ENCODE data around the gene CLNK. TPM values are rescaled to one million over a fixed set of nuclear protein-coding genes. Genes with fewer than 3 reads are reported as not detected.

The CLNK gene
- total and polyA plus RNA-seq, 2 of the 13 experiments (the other 11 are each of a cell fraction or from before 2014, with no cell fraction given) = not detected

- TF ChIP-seq, protein P1, sequence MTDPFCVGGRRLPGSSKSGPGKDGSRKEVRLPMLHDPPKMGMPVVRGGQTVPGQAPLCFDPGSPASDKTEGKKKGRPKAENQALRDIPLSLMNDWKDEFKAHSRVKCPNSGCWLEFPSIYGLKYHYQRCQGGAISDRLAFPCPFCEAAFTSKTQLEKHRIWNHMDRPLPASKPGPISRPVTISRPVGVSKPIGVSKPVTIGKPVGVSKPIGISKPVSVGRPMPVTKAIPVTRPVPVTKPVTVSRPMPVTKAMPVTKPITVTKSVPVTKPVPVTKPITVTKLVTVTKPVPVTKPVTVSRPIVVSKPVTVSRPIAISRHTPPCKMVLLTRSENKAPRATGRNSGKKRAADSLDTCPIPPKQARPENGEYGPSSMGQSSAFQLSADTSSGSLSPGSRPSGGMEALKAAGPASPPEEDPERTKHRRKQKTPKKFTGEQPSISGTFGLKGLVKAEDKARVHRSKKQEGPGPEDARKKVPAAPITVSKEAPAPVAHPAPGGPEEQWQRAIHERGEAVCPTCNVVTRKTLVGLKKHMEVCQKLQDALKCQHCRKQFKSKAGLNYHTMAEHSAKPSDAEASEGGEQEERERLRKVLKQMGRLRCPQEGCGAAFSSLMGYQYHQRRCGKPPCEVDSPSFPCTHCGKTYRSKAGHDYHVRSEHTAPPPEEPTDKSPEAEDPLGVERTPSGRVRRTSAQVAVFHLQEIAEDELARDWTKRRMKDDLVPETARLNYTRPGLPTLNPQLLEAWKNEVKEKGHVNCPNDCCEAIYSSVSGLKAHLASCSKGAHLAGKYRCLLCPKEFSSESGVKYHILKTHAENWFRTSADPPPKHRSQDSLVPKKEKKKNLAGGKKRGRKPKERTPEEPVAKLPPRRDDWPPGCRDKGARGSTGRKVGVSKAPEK (CRISPR knock-in tag; IDR thresholded peaks at IDR 0.05; ENCODE audit: borderline replicate concordance) = no peak
- no peak for TF ChIP-seq CCDC6 (CRISPR knock-in tag; IDR thresholded peaks at IDR 0.05)
- no peak for TF ChIP-seq NKX3-1 (CRISPR knock-in tag; IDR thresholded peaks at IDR 0.05)
- TF ChIP-seq, protein P2, sequence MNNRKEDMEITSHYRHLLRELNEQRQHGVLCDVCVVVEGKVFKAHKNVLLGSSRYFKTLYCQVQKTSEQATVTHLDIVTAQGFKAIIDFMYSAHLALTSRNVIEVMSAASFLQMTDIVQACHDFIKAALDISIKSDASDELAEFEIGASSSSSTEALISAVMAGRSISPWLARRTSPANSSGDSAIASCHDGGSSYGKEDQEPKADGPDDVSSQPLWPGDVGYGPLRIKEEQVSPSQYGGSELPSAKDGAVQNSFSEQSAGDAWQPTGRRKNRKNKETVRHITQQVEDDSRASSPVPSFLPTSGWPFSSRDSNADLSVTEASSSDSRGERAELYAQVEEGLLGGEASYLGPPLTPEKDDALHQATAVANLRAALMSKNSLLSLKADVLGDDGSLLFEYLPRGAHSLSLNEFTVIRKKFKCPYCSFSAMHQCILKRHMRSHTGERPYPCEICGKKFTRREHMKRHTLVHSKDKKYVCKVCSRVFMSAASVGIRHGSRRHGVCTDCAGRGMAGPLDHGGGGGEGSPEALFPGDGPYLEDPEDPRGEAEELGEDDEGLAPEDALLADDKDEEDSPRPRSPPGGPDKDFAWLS (CRISPR knock-in tag; IDR thresholded peaks at IDR 0.05; ENCODE audit: borderline replicate concordance) = no peak
- no peak for TF ChIP-seq SIX4 (CRISPR knock-in tag; IDR thresholded peaks at IDR 0.05)
- TF ChIP-seq SCMH1 (CRISPR knock-in tag; IDR thresholded peaks at IDR 0.05; ENCODE audit: borderline replicate concordance) = no peak
- no peak for TF ChIP-seq KDM5B (CRISPR knock-in tag; IDR thresholded peaks at IDR 0.05; ENCODE audit: borderline replicate concordance)
These were observed 94.8 kb downstream of the CLNK start (continued) for GRCh38 chr4:10589799-10590198.

DNA sequence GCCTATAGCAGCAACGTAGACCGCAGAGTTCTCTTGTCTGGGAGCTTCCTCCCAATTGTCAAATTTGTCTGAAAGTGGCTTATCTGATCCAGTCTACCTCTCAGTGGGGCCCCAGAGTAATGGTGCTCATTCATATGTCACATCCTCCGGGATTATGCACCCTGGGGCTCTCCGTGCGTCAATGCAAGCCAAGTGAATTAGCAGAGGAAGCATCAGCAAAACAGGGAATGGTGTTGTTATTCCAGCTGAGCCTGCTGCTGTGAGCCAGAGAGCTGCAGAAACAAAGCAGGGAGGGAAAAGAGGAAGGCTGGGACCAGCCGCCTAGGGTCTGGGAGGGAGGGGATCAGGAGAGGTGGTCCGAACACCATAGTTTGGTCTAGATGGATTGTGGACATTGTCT, 95.2 kb downstream of the CLNK start:
- DNase-seq (ENCODE audit: low spot score) = no peak
- Histone ChIP-seq H3K27me3 (ENCODE audit: control insufficient read depth in 1 of 2, insufficient read depth in 2 of 2, low read length in 2 of 2) (0 out of 5 replicates have a peak, but pooled peaks cover 0 to 1% of the 10 kb centered on the region in 2 experiments), H3K27ac (ENCODE audit: extremely low read length, insufficient read depth, low read length) (no peak overlapping the region), H3K9me3 (ENCODE audit: low read length) (no peaks in the 10 kb centered on the region), H2AFZ (ENCODE audit: low read length) (no peak overlapping the region), H3K9ac (ENCODE audit: insufficient read depth, low read depth, low read length) (no peak overlapping the region), H4K20me1 (ENCODE audit: insufficient read depth, low read length) (no peaks in the 10 kb centered on the region), H3K36me3 (replicated peaks in 1 of 2; ENCODE audit: control insufficient read depth in 1 of 2, insufficient read depth in 2 of 2, low read length in 2 of 2) (no peaks in the 10 kb centered on the region), H3K4me3 (replicated peaks in 1 of 3; ENCODE audit: insufficient read depth in 1 of 3, low read depth in 2 of 3, low read length in 3 of 3) (no peak overlapping the region), H3K79me2 (ENCODE audit: insufficient read depth, low read length) (no peaks in the 10 kb centered on the region), H3K4me2 (ENCODE audit: low read depth, low read length) (no peak overlapping the region), H3K4me1 (ENCODE audit: insufficient read depth, low read length) (no peaks in the 10 kb centered on the region)
- 20% methylated on average over 7 of the region's 7 CpGs for WGBS (ENCODE audit: low lambda C conversion rate)
- POLR2A ChIA-PET = no interaction called here
- no TSS peak for BruUV-seq (replicated peaks)
- ATAC-seq = no peak
- intact Hi-C loops (cut with micrococcal nuclease; ENCODE audit: unreplicated experiment) (no loop called here), in situ Hi-C loops (cut with HindIII; ENCODE audit: extremely low pct_ligation_motif_present, low pct_unique_long_range_greater_than_20kb) (loop anchor here (25.0 kb wide), 1 partner anchor 1123 kb away; no protein-coding TSS in a partner anchor)
- no peak for FAIRE-seq
- CTCF ChIA-PET (ENCODE audit: low intra/inter-chr PET ratio, low total read pairs) = no interaction called here
- TF ChIP-seq RAD51 (IDR thresholded peaks at IDR 0.05; ENCODE audit: borderline replicate concordance) (no peak), ZFP36L2 (CRISPR knock-in tag; IDR thresholded peaks at IDR 0.05) (no peak), ZNF841 (CRISPR knock-in tag; IDR thresholded peaks at IDR 0.05; ENCODE audit: borderline replicate concordance) (no peak), SMAD3 (CRISPR knock-in tag; IDR thresholded peaks at IDR 0.05) (no peak)
- TF ChIP-seq, protein P3, sequence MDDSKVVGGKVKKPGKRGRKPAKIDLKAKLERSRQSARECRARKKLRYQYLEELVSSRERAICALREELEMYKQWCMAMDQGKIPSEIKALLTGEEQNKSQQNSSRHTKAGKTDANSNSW (CRISPR knock-in tag; IDR thresholded peaks at IDR 0.05; ENCODE audit: borderline replicate concordance) = no peak
- TF ChIP-seq, protein P4, sequence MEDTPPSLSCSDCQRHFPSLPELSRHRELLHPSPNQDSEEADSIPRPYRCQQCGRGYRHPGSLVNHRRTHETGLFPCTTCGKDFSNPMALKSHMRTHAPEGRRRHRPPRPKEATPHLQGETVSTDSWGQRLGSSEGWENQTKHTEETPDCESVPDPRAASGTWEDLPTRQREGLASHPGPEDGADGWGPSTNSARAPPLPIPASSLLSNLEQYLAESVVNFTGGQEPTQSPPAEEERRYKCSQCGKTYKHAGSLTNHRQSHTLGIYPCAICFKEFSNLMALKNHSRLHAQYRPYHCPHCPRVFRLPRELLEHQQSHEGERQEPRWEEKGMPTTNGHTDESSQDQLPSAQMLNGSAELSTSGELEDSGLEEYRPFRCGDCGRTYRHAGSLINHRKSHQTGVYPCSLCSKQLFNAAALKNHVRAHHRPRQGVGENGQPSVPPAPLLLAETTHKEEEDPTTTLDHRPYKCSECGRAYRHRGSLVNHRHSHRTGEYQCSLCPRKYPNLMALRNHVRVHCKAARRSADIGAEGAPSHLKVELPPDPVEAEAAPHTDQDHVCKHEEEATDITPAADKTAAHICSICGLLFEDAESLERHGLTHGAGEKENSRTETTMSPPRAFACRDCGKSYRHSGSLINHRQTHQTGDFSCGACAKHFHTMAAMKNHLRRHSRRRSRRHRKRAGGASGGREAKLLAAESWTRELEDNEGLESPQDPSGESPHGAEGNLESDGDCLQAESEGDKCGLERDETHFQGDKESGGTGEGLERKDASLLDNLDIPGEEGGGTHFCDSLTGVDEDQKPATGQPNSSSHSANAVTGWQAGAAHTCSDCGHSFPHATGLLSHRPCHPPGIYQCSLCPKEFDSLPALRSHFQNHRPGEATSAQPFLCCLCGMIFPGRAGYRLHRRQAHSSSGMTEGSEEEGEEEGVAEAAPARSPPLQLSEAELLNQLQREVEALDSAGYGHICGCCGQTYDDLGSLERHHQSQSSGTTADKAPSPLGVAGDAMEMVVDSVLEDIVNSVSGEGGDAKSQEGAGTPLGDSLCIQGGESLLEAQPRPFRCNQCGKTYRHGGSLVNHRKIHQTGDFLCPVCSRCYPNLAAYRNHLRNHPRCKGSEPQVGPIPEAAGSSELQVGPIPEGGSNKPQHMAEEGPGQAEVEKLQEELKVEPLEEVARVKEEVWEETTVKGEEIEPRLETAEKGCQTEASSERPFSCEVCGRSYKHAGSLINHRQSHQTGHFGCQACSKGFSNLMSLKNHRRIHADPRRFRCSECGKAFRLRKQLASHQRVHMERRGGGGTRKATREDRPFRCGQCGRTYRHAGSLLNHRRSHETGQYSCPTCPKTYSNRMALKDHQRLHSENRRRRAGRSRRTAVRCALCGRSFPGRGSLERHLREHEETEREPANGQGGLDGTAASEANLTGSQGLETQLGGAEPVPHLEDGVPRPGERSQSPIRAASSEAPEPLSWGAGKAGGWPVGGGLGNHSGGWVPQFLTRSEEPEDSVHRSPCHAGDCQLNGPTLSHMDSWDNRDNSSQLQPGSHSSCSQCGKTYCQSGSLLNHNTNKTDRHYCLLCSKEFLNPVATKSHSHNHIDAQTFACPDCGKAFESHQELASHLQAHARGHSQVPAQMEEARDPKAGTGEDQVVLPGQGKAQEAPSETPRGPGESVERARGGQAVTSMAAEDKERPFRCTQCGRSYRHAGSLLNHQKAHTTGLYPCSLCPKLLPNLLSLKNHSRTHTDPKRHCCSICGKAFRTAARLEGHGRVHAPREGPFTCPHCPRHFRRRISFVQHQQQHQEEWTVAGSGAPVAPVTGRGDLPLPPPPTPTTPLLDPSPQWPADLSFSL (CRISPR knock-in tag; IDR thresholded peaks at IDR 0.05) = no peak
